Measurements from ENCODE around the gene PSG1. TPM values are rescaled to one million over a fixed set of nuclear protein-coding genes. Genes with fewer than 3 reads are reported as not detected.
"Not testable (repeated sequence)": the region's sequence is repeated elsewhere in the genome, so short reads cannot be mapped to it uniquely, and the experiment has no call there.

The PSG1 gene
- total RNA-seq, 2 experiments from 2014 or later, result not detected

- peaks cover 36% of the 10 kb centered on the region for H3K27me3 Mint-ChIP-seq
- H3K36me3 ChIP-seq (ENCODE audit: insufficient read depth, low read length); DNase-seq; intact Hi-C loops (cut with DNase I, micrococcal nuclease); H3K27ac ChIP-seq (ENCODE audit: low read depth in 1 of 2, low read length in 2 of 2); H3K36me3 Mint-ChIP-seq (ENCODE audit: low read depth); CTCF ChIA-PET; H3K27ac Mint-ChIP-seq; H3K9me3 Mint-ChIP-seq; ATAC-seq (ENCODE audit: poor library complexity); H3K27me3 ChIP-seq (ENCODE audit: control insufficient read depth in 1 of 2, insufficient read depth in 2 of 2, low read length in 2 of 2); H3K4me1 Mint-ChIP-seq (ENCODE audit: low read depth); H3K9me3 ChIP-seq (ENCODE audit: control insufficient read depth in 1 of 2, insufficient read depth in 1 of 2, low read length in 2 of 2); POLR2A ChIA-PET; H3K4me3 ChIP-seq (ENCODE audit: low read length); H3K4me3 Mint-ChIP-seq; H3K4me1 ChIP-seq (ENCODE audit: insufficient read depth, low read length): not testable (repeated sequence)
Measured at GRCh38 chr19:42899110-42899509, 19.6 kb upstream of the PSG1 start.

- H3K36me3 ChIP-seq (ENCODE audit: insufficient read depth, low read length); H3K27ac Mint-ChIP-seq; H3K9me3 ChIP-seq (ENCODE audit: control insufficient read depth in 1 of 2, insufficient read depth in 1 of 2, low read length in 2 of 2); H3K4me3 ChIP-seq (ENCODE audit: low read length); H3K4me1 Mint-ChIP-seq (ENCODE audit: low read depth); H3K9me3 Mint-ChIP-seq; H3K4me1 ChIP-seq (ENCODE audit: insufficient read depth, low read length); DNase-seq; H3K4me3 Mint-ChIP-seq; POLR2A ChIA-PET; ATAC-seq (ENCODE audit: poor library complexity); H3K36me3 Mint-ChIP-seq (ENCODE audit: low read depth); intact Hi-C loops (cut with DNase I, micrococcal nuclease); H3K27me3 ChIP-seq (ENCODE audit: control insufficient read depth in 1 of 2, insufficient read depth in 2 of 2, low read length in 2 of 2); H3K27ac ChIP-seq (ENCODE audit: low read depth in 1 of 2, low read length in 2 of 2); CTCF ChIA-PET: not testable (repeated sequence)
- H3K27me3 Mint-ChIP-seq, result peaks cover 36% of the 10 kb centered on the region
Measured at GRCh38 chr19:42898656-42899055, 19.1 kb upstream of the PSG1 start.

- H3K4me1 ChIP-seq (ENCODE audit: insufficient read depth, low read length); H3K27ac Mint-ChIP-seq; H3K36me3 Mint-ChIP-seq (ENCODE audit: low read depth); H3K9me3 ChIP-seq (ENCODE audit: control insufficient read depth in 1 of 2, insufficient read depth in 1 of 2, low read length in 2 of 2); ATAC-seq (ENCODE audit: poor library complexity); H3K36me3 ChIP-seq (ENCODE audit: insufficient read depth, low read length); DNase-seq; H3K27ac ChIP-seq (ENCODE audit: low read depth in 1 of 2, low read length in 2 of 2); CTCF ChIA-PET; H3K4me3 ChIP-seq (ENCODE audit: low read length); intact Hi-C loops (cut with DNase I, micrococcal nuclease); H3K27me3 ChIP-seq (ENCODE audit: control insufficient read depth in 1 of 2, insufficient read depth in 2 of 2, low read length in 2 of 2); H3K9me3 Mint-ChIP-seq; H3K4me3 Mint-ChIP-seq; POLR2A ChIA-PET; H3K4me1 Mint-ChIP-seq (ENCODE audit: low read depth): not testable (repeated sequence)
- peaks cover 35% of the 10 kb centered on the region for H3K27me3 Mint-ChIP-seq
Measured at GRCh38 chr19:42897729-42898128, 18.2 kb upstream of the PSG1 start.

- H3K27me3 ChIP-seq (ENCODE audit: control insufficient read depth in 1 of 2, insufficient read depth in 2 of 2, low read length in 2 of 2); H3K9me3 ChIP-seq (ENCODE audit: control insufficient read depth in 1 of 2, insufficient read depth in 1 of 2, low read length in 2 of 2); H3K36me3 ChIP-seq (ENCODE audit: insufficient read depth, low read length); intact Hi-C loops (cut with DNase I, micrococcal nuclease); ATAC-seq (ENCODE audit: poor library complexity); H3K4me3 Mint-ChIP-seq; DNase-seq; CTCF ChIA-PET; H3K4me1 ChIP-seq (ENCODE audit: insufficient read depth, low read length); H3K27ac Mint-ChIP-seq; H3K4me1 Mint-ChIP-seq (ENCODE audit: low read depth); POLR2A ChIA-PET; H3K36me3 Mint-ChIP-seq (ENCODE audit: low read depth); H3K4me3 ChIP-seq (ENCODE audit: low read length); H3K27ac ChIP-seq (ENCODE audit: low read depth in 1 of 2, low read length in 2 of 2): not testable (repeated sequence)
- Mint-ChIP-seq H3K9me3 (peaks cover 12% of the 10 kb centered on the region), H3K27me3 (peaks cover 20% of the 10 kb centered on the region)
Measured at GRCh38 chr19:42890446-42890845, 10.9 kb upstream of the PSG1 start.

DNA sequence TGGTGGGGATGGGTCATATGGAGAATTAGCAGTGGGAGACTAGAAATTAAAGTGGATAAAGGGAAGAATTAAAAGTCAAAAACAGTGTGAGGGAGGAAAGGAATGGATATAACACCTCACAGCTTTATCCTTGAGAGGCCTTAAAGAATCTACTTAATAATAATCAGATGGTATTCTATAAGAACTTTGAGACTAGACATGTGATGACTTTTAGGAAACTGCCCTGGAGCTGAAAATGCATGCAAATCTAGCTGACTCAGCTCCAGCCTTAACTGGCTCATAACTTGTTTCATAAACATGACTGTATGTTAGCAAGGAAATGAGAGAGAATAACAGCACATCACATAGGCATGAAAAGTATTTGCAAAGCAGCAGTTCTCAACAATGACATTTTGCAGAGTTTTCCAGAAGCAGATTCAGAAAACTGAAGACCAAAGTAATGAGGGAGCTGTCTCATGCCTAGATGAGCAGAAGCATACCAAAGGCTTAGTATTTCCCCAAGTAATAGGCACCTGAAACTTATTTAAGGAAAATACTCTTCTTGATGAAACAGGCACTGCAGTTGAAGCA, 8.4 kb upstream of the PSG1 start:
- H3K27me3 ChIP-seq (ENCODE audit: control insufficient read depth in 1 of 2, insufficient read depth in 2 of 2, low read length in 2 of 2); POLR2A ChIA-PET; H3K27ac Mint-ChIP-seq; H3K4me1 Mint-ChIP-seq (ENCODE audit: low read depth); ATAC-seq (ENCODE audit: poor library complexity); H3K27ac ChIP-seq (ENCODE audit: low read depth in 1 of 2, low read length in 2 of 2); H3K9me3 Mint-ChIP-seq; H3K36me3 Mint-ChIP-seq (ENCODE audit: low read depth); H3K4me3 Mint-ChIP-seq; CTCF ChIA-PET; H3K36me3 ChIP-seq (ENCODE audit: insufficient read depth, low read length); H3K4me1 ChIP-seq (ENCODE audit: insufficient read depth, low read length); H3K9me3 ChIP-seq (ENCODE audit: control insufficient read depth in 1 of 2, insufficient read depth in 1 of 2, low read length in 2 of 2); intact Hi-C loops (cut with DNase I, micrococcal nuclease); H3K4me3 ChIP-seq (ENCODE audit: low read length); DNase-seq: not testable (repeated sequence)
- H3K27me3 Mint-ChIP-seq, result peaks cover 42% of the 10 kb centered on the region

DNA sequence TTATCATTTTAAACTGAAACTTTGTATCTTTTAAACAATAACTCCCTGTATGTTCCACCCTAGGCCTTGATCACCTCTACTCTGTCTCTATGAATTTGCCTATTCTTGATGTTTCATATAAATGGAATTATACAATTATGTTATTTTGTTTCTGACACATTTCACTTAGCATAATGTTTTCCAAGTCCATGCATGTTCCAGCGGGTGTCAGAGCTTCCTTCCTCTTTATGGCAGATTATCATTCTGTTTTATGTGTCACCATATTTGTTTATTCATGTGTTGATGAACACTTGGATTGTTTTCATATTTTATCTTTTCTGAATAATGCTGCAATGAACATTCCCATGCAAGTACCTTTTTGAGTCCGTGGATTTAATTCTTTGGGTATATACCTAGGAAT, 3.2 kb upstream of the PSG1 start:
- DNase-seq; intact Hi-C loops (cut with DNase I, micrococcal nuclease); H3K9me3 Mint-ChIP-seq; POLR2A ChIA-PET; H3K4me3 Mint-ChIP-seq; H3K27ac Mint-ChIP-seq; H3K36me3 Mint-ChIP-seq (ENCODE audit: low read depth); H3K4me1 ChIP-seq (ENCODE audit: insufficient read depth, low read length); H3K4me3 ChIP-seq (ENCODE audit: low read length); H3K4me1 Mint-ChIP-seq (ENCODE audit: low read depth); H3K27me3 ChIP-seq (ENCODE audit: control insufficient read depth in 1 of 2, insufficient read depth in 2 of 2, low read length in 2 of 2); H3K36me3 ChIP-seq (ENCODE audit: insufficient read depth, low read length); CTCF ChIA-PET; H3K27ac ChIP-seq (ENCODE audit: low read depth in 1 of 2, low read length in 2 of 2); H3K9me3 ChIP-seq (ENCODE audit: control insufficient read depth in 1 of 2, insufficient read depth in 1 of 2, low read length in 2 of 2); ATAC-seq (ENCODE audit: poor library complexity): not testable (repeated sequence)
- peaks cover 51% of the 10 kb centered on the region for H3K27me3 Mint-ChIP-seq

DNA sequence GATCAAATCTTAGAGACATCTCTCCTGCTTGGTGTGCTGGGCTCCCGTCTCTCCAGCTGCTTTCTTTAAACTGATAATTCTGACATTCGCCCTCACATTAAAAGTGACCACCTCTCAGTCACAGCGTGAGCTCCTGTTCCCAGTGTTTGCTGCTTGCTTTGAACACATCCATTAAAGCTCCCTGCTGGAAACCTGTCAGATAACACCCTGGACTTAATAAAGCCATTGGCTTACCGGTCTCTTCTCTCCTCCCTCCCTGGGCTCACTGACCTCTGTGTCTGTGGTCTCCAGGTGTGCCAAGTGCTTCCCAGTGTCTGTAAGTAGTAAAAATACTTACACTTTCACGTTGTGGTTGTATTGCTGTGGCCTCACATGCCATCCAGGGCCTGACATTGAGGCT, 2.5 kb upstream of the PSG1 start:
- H3K27me3 ChIP-seq (ENCODE audit: control insufficient read depth in 1 of 2, insufficient read depth in 2 of 2, low read length in 2 of 2); CTCF ChIA-PET; POLR2A ChIA-PET; H3K4me3 ChIP-seq (ENCODE audit: low read length); H3K4me3 Mint-ChIP-seq; ATAC-seq (ENCODE audit: poor library complexity); H3K36me3 Mint-ChIP-seq (ENCODE audit: low read depth); H3K27ac Mint-ChIP-seq; H3K9me3 ChIP-seq (ENCODE audit: control insufficient read depth in 1 of 2, insufficient read depth in 1 of 2, low read length in 2 of 2); DNase-seq; H3K4me1 ChIP-seq (ENCODE audit: insufficient read depth, low read length); H3K27ac ChIP-seq (ENCODE audit: low read depth in 1 of 2, low read length in 2 of 2); intact Hi-C loops (cut with DNase I, micrococcal nuclease); H3K36me3 ChIP-seq (ENCODE audit: insufficient read depth, low read length); H3K4me1 Mint-ChIP-seq (ENCODE audit: low read depth); H3K9me3 Mint-ChIP-seq: not testable (repeated sequence)
- peaks cover 48% of the 10 kb centered on the region for H3K27me3 Mint-ChIP-seq

Data from CD4-positive, alpha-beta T cell (primary cell).